MM.1S (cell line): ENCODE results near the gene TEX2.

ENCODE experiments used
- DNase-seq: peaks from one replicate; pipeline ENCODE4 v3.0.0-alpha.2; 2015
- H2AFZ ChIP-seq: fragments of 300-600 bp; sonication (generic); 2 replicates; pipeline ENCODE4 v1.6.0; 2016; ENCODE audit warnings: antibody characterized with exemption, low read length
- H3F3A ChIP-seq: fragments of 300-600 bp; sonication (generic); 2 replicates; pipeline ENCODE4 v1.6.1; 2016; ENCODE audit warnings: mild to moderate bottlenecking, antibody characterized with exemption, low read length, moderate library complexity, mixed read lengths; ENCODE audit not compliant: insufficient read depth
- H3K27ac ChIP-seq: fragments of 300-600 bp; sonication (generic); 2 replicates; pipeline ENCODE4 v1.5.1; 2016; ENCODE audit warnings: mild to moderate bottlenecking, low read length
- H3K27me3 ChIP-seq: fragments of 300-600 bp; sonication (generic); replicated peaks from 2 replicates; pipeline ENCODE4 v1.6.0; 2016; ENCODE audit warnings: low read length; ENCODE audit not compliant: insufficient read depth
- H3K36me3 ChIP-seq: fragments of 300-600 bp; sonication (generic); replicated peaks from 2 replicates; pipeline ENCODE4 v1.6.1; 2016; ENCODE audit warnings: mild to moderate bottlenecking, low read length, mixed read lengths; ENCODE audit not compliant: insufficient read depth
- H3K4me1 ChIP-seq: fragments of 300-600 bp; sonication (generic); 2 replicates; pipeline ENCODE4 v1.6.1; 2016; ENCODE audit warnings: low read length, mixed read lengths
- H3K4me2 ChIP-seq: fragments of 300-600 bp; sonication (generic); 2 replicates; pipeline ENCODE4 v1.6.0; 2016; ENCODE audit warnings: low read depth, low read length
- H3K4me3 ChIP-seq: fragments of 300-600 bp; sonication (generic); 2 replicates; pipeline ENCODE4 v1.5.1; 2016; ENCODE audit warnings: low read length, mixed read lengths
- H3K79me2 ChIP-seq: fragments of 300-600 bp; sonication (generic); 2 replicates; pipeline ENCODE4 v1.6.1; 2016; ENCODE audit warnings: mixed run types, low read length, mixed read lengths
- H3K9ac ChIP-seq: fragments of 300-600 bp; sonication (generic); 2 replicates; pipeline ENCODE4 v1.6.1; 2016; ENCODE audit warnings: low read length, mixed read lengths
- H3K9me2 ChIP-seq: fragments of 300-600 bp; sonication (generic); replicated peaks from 2 replicates; pipeline ENCODE4 v1.6.1; 2016; ENCODE audit warnings: mild to moderate bottlenecking, low read length, mixed read lengths; ENCODE audit not compliant: insufficient read depth
- H3K9me3 ChIP-seq: fragments of 300-600 bp; sonication (generic); replicated peaks from 2 replicates; pipeline ENCODE4 v1.6.1; 2016; ENCODE audit warnings: mild to moderate bottlenecking, low read length, mixed read lengths; ENCODE audit not compliant: insufficient read depth
- H4K20me1 ChIP-seq: fragments of 300-600 bp; sonication (generic); 2 replicates; pipeline ENCODE4 v1.6.1; 2016; ENCODE audit warnings: mild to moderate bottlenecking, low read length, moderate library complexity, mixed read lengths; ENCODE audit not compliant: insufficient read depth
- CTCF ChIP-seq: fragments of 300-600 bp; sonication (generic); IDR thresholded peaks from 2 replicates; pipeline ENCODE4 v1.5.1; 2016; ENCODE audit warnings: antibody characterized with exemption, low read length, mixed read lengths
- EZH2 ChIP-seq: fragments of 300-600 bp; sonication (generic); optimal IDR thresholded peaks from 2 replicates; pipeline ENCODE3; 2017; ENCODE audit warnings: low read depth, mild to moderate bottlenecking, antibody characterized with exemption, low read length, mixed read lengths
- EZH2phosphoT487 ChIP-seq: fragments of 300-600 bp; sonication (generic); IDR thresholded peaks from 2 replicates; pipeline ENCODE4 v1.6.1; 2018; ENCODE audit warnings: antibody characterized with exemption, low read length

Gene TEX2

GRCh38 chr17:64155751-64156544 lies 107.1 kb downstream of the TEX2 start:
- Histone ChIP-seq H2AFZ (no peak overlapping the region), H3K27ac (no peak overlapping the region), H3K4me3 (no peak overlapping the region), H3K27me3 (no peaks in the 10 kb centered on the region), H3K9ac (no peak overlapping the region), H3K9me2 (no peaks in the 10 kb centered on the region), H3K36me3 (no peaks in the 10 kb centered on the region), H4K20me1 (no peaks in the 10 kb centered on the region), H3K9me3 (no peaks in the 10 kb centered on the region), H3K79me2 (no peaks in the 10 kb centered on the region), H3K4me1 (peaks cover 14% of the 10 kb centered on the region; the same call in 1 of the 2 replicates), H3F3A (peaks cover 5% of the 10 kb centered on the region), H3K4me2 (no peak overlapping the region)
- no peak for DNase-seq
- TF ChIP-seq CTCF: no peak

GRCh38 chr17:64155129-64155528 lies 107.9 kb downstream of the TEX2 start:
- H3K4me3 ChIP-seq: no peak overlapping the region
- TF ChIP-seq EZH2phosphoT487 (no peak), EZH2 (no peak), CTCF (no peak)
- no peaks in the 10 kb centered on the region for H3K9me3 ChIP-seq
- DNase-seq: no peak
- no peaks in the 10 kb centered on the region for H3K36me3 ChIP-seq
- H3K4me1 ChIP-seq: peaks cover 22% of the 10 kb centered on the region
- no peaks in the 10 kb centered on the region for H3K9me2 ChIP-seq
- no peak overlapping the region for H2AFZ ChIP-seq
- H4K20me1 ChIP-seq: no peaks in the 10 kb centered on the region
- H3K79me2 ChIP-seq: no peaks in the 10 kb centered on the region
- no peak overlapping the region for H3K4me2 ChIP-seq
- peaks cover 13% of the 10 kb centered on the region for H3F3A ChIP-seq
- H3K27ac ChIP-seq: no peak overlapping the region
- H3K9ac ChIP-seq: no peak overlapping the region
- H3K27me3 ChIP-seq: no peaks in the 10 kb centered on the region

GRCh38 chr17:64154717-64155116 lies 108.3 kb downstream of the TEX2 start:
- no peak overlapping the region for H3K4me3 ChIP-seq
- no peaks in the 10 kb centered on the region for H3K9me3 ChIP-seq
- no peaks in the 10 kb centered on the region for H3K27me3 ChIP-seq
- no peak for DNase-seq
- H3K9ac ChIP-seq: no peak overlapping the region
- TF ChIP-seq CTCF: no peak
- no peak for TF ChIP-seq EZH2
- no peak for TF ChIP-seq EZH2phosphoT487
- H3K27ac ChIP-seq: no peak overlapping the region
- peaks cover 17% of the 10 kb centered on the region for H3F3A ChIP-seq
- H3K36me3 ChIP-seq: no peaks in the 10 kb centered on the region
- H3K4me1 ChIP-seq: peaks cover 24% of the 10 kb centered on the region
- no peaks in the 10 kb centered on the region for H3K9me2 ChIP-seq
- H3K79me2 ChIP-seq: no peaks in the 10 kb centered on the region
- H2AFZ ChIP-seq: no peak overlapping the region
- no peak overlapping the region for H3K4me2 ChIP-seq
- H4K20me1 ChIP-seq: no peaks in the 10 kb centered on the region
